ENCODE results near the gene NDUFB6. TPM values are rescaled to one million over a fixed set of nuclear protein-coding genes. Genes with fewer than 3 reads are reported as not detected.

NDUFB6 gene
- total RNA-seq, 2 donors from 2014 or later: 53.3 to 77.0 TPM

DNA sequence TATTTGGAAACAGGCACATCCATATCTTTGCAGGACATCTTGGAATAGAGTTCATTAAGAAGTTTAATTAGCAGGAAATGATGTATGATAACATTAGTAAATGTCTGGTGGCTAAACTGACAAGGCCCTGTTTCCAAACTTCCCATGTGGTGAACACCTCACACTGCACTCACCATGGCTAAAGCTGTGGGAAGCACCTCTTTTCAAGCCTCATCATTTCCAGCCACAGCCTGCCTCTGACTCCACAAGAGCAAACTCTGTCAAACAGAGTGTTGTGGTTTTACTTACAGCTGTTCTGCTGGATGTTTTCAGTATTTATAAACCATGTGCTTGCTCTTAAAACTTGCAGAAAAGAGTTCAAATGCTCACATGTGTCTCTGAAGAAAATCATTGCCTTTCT, 14.9 kb upstream of the NDUFB6 start:
- no peak overlapping the region for H3K27ac ChIP-seq
- no peaks in the 10 kb centered on the region for H3K4me1 ChIP-seq
- no peak overlapping the region for H3K4me3 ChIP-seq
- H3K9ac ChIP-seq (ENCODE audit: low read depth in 2 of 2, low read length in 2 of 2): no peak overlapping the region
- H3K9me3 ChIP-seq: no peaks in the 10 kb centered on the region
- no peaks in the 10 kb centered on the region for H3K27me3 ChIP-seq
- H3K36me3 ChIP-seq: no peaks in the 10 kb centered on the region
- TF ChIP-seq CTCF (IDR thresholded peaks at IDR 0.05): no peak
- DNase-seq: no peak
- intact Hi-C loops (cut with DNase I): no loop called here

- Histone ChIP-seq H3K4me1 (no peaks in the 10 kb centered on the region), H3K27ac (no peak overlapping the region), H3K36me3 (no peaks in the 10 kb centered on the region), H3K9ac (ENCODE audit: low read depth in 2 of 2, low read length in 2 of 2) (no peak overlapping the region), H3K27me3 (no peaks in the 10 kb centered on the region), H3K4me3 (no peak overlapping the region), H3K9me3 (no peaks in the 10 kb centered on the region)
- DNase-seq: no peak
- intact Hi-C loops (cut with DNase I): no loop called here
- no peak for TF ChIP-seq CTCF (IDR thresholded peaks at IDR 0.05)
Measured at GRCh38 chr9:32584784-32585183, 11.8 kb upstream of the NDUFB6 start.

- H3K4me1 ChIP-seq: no peaks in the 10 kb centered on the region
- intact Hi-C loops (cut with DNase I): loop anchor here (2.0 kb wide), 3 partner anchors 203 to 391 kb away; no protein-coding TSS in a partner anchor
- no peaks in the 10 kb centered on the region for H3K9me3 ChIP-seq
- H3K36me3 ChIP-seq: no peaks in the 10 kb centered on the region
- peak; percentile 25 for DNase-seq
- no peak overlapping the region for H3K4me3 ChIP-seq
- no peak for TF ChIP-seq CTCF (IDR thresholded peaks at IDR 0.05)
- no peaks in the 10 kb centered on the region for H3K27me3 ChIP-seq
- H3K9ac ChIP-seq (ENCODE audit: low read depth in 2 of 2, low read length in 2 of 2): no peak overlapping the region
- H3K27ac ChIP-seq: no peak overlapping the region
Measured at GRCh38 chr9:32581512-32582143, 8.7 kb upstream of the NDUFB6 start.

DNA sequence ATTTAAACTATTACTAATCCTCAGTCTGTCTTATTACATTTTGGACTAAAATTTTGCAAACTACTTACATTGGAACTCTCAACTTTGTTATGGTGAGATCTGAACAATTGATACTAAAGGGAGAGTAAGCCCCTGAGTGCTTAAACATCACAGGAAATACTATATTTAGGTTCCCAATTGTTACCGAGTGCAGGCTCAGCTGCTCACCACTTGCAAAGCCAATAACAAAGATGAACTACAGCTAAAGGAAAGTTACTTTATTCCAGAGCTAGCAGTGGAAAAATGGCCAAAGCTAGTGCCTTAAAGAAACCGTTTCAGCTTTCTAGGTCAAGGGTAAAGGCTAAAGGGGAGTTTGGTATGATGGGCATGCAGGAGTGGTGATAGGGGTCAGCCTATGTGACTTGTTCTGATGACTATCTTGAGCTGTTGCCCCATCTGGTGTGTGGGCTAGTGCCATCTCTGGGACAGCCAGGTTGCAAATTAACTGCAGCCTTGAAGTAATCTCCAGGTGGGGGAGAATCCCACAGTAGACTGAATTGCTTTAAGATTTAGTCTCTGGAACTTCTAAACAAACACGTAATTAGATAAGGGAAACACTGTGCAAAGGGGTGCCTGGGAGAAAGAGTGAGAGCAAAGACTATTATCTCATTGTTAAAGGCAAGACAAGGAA, 7.8 kb upstream of the NDUFB6 start:
- Histone ChIP-seq H3K9me3 (no peaks in the 10 kb centered on the region), H3K27me3 (no peaks in the 10 kb centered on the region), H3K4me1 (no peaks in the 10 kb centered on the region), H3K4me3 (no peak overlapping the region), H3K9ac (ENCODE audit: low read depth in 2 of 2, low read length in 2 of 2) (no peak overlapping the region), H3K27ac (no peak overlapping the region), H3K36me3 (no peaks in the 10 kb centered on the region)
- intact Hi-C loops (cut with DNase I): loop anchor here (2.0 kb wide), 2 partner anchors 202 to 386 kb away; no protein-coding TSS in a partner anchor
- no peak for DNase-seq
- TF ChIP-seq CTCF (IDR thresholded peaks at IDR 0.05): no peak

- TF ChIP-seq CTCF (IDR thresholded peaks at IDR 0.05): peak; percentile 89
- intact Hi-C loops (cut with DNase I): loop anchor here (2.0 to 10.0 kb wide), 3 partner anchors 55 to 387 kb away; partner anchors contain the start of gene RIGI
- Histone ChIP-seq H3K9ac (ENCODE audit: low read depth in 2 of 2, low read length in 2 of 2) (no peak overlapping the region), H3K4me1 (no peaks in the 10 kb centered on the region), H3K4me3 (no peak overlapping the region), H3K9me3 (no peaks in the 10 kb centered on the region), H3K27me3 (no peaks in the 10 kb centered on the region), H3K27ac (no peak overlapping the region), H3K36me3 (no peaks in the 10 kb centered on the region)
- peak; percentile 75 for DNase-seq
Measured at GRCh38 chr9:32579706-32580331, 6.9 kb upstream of the NDUFB6 start.

Measured in colonic mucosa (tissue), 4 donors.